G401 (cell line): Measurements from ENCODE around the gene PPP1R37. TPM values are rescaled to one million over a fixed set of nuclear protein-coding genes. Genes with fewer than 3 reads are reported as not detected.
"Not testable (repeated sequence)": the region's sequence is repeated elsewhere in the genome, so short reads cannot be mapped to it uniquely, and the experiment has no call there.

ENCODE experiments used
- DNase-seq: peaks from one replicate; pipeline ENCODE4 v3.0.0-alpha.2; 2015; ENCODE audit warnings: low spot score
- in situ Hi-C: cut with HindIII; loops from 2 replicates; pipeline ENCODE4 v1.10.0; 2016; ENCODE audit warnings: low sequenced_read_pairs, mixed read lengths
- total RNA-seq: library from RNA; depleted of rRNA; stranded (reverse); fragments of >200 nt; shearing (Covaris generic); gene quantifications from 2 replicates; pipeline ENCODE4 v1.2.3, GENCODE V29; 2014

PPP1R37 gene
- total RNA-seq, 1 experiment from 2014 or later: 42.6 TPM

DNA sequence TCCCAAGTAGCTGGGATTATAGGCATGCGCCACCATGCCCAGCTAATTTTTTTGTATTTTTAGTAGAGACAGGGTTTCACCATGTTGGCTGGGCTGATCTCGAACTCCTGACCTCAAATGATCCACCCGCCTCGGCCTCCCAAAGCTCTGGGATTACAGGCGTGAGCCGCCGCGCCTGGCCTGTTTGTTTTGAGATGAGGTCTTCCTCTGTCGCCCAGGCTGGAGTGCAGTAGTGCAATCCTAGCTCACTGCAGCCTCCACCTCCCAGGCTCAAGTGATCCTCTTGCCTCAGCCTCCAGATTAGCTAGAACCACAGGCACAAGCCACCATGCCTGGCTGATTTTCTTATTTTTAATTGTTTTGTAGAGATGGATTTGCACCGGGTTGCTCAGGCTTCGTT is 13.4 kb downstream of the PPP1R37 start:
- DNase-seq, in situ Hi-C loops: not testable (repeated sequence)

- in situ Hi-C loops: no loop called here
- no peak for DNase-seq
These were observed 14.7 kb downstream of the PPP1R37 start for GRCh38 chr19:45107621-45108150.

- peak; percentile 88 for DNase-seq
- in situ Hi-C loops: no loop called here
These were observed 17.9 kb downstream of the PPP1R37 start for GRCh38 chr19:45110851-45111266.

DNA sequence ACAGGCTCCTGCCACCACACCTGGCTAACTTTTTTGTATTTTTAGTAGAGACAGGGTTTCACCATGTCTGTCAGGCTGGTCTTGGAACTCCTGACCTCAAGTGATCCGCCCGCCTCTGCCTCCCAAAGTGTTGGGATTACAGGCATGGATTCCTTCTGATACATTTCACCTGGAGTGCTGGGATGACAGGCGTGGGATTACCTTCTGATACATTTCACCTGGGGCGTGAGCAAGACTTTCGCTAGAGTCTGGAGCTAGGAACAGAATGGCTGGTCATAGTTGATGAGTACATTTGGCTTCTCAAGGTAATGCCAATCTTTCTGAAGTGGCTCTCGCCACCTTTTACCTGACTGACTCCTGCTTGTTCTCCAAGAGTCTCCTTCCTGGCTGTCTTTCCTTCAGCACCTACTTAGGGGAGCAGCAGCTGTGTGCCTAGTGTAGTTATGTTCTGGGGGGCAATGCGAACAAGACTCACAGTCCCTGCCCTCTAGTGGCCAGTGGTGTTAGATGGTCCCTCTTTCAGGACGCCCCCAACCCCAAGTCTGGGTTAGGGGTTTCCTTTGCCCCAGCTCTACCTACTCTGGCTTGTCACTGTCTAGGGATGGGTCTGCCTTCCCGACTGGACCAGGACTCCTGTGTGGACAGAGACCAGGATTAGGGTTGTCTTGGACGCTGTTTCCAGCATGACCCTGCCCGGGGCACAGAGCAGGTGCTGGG is 19.3 kb downstream of the PPP1R37 start:
- in situ Hi-C loops: no loop called here
- no peak for DNase-seq

DNA sequence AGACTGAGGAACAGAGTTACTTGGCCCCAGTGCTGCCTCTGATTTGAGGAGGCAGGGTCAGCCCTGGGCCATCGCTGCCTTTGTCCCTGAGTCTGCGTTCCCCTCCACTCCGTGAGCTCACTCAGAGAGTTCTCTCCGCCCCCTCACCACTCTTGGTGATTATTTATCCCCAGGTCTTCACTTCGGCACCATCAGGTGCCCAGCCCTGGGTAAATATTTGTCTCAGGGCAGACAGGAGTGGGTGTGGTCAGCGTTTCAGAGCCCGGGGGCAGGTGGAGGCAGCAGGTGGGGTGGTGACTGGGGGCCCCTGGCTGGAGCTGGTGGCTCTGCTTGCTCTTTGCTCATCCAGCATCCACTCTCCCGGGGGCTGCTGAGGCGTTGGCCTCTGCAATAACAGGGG is 20.6 kb downstream of the PPP1R37 start:
- in situ Hi-C loops: no loop called here
- no peak for DNase-seq

GRCh38 chr19:45114116-45114515 is 21.1 kb downstream of the PPP1R37 start:
- in situ Hi-C loops: no loop called here
- no peak for DNase-seq

GRCh38 chr19:45115809-45116615 is 23.0 kb downstream of the PPP1R37 start:
- no peak for DNase-seq
- in situ Hi-C loops: no loop called here

GRCh38 chr19:45117167-45117594 is 24.2 kb downstream of the PPP1R37 start:
- in situ Hi-C loops: no loop called here
- peak; percentile 47 for DNase-seq

GRCh38 chr19:45117671-45118070 is 24.7 kb downstream of the PPP1R37 start:
- peak; percentile 61 for DNase-seq
- in situ Hi-C loops: no loop called here

- in situ Hi-C loops: no loop called here
- no peak for DNase-seq
These were observed 25.1 kb downstream of the PPP1R37 start for GRCh38 chr19:45118106-45118505.

GRCh38 chr19:45118591-45119355 is 25.8 kb downstream of the PPP1R37 start:
- in situ Hi-C loops: not testable (repeated sequence)
- DNase-seq: peak; percentile 60

GRCh38 chr19:45119582-45119981 is 26.6 kb downstream of the PPP1R37 start:
- in situ Hi-C loops: no loop called here
- DNase-seq: no peak

DNA sequence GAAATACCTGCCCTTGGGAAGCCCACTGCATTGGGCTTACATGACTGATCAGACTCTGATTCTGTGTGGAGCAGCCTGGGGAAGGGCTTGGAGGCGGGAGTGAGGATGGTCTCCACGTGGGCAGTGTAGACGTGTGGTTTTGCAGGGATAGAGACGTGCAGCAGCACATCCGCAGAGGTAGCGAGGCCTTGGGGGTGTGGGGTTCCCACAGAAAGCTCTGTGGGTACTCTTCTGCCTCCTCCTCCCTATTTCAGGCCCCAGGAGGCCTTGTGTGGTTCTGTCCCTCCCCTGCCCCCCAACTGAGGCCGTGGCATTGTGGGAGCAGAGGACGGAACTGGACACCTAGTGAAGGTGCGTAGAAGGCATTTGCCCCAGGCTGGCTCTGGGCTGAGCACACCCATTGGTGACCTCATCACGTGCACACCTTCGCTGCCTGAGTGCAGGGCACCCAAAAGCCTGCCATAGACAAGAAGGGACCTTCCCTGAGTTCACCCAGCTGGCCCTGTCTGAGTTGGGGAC is 28.9 kb downstream of the PPP1R37 start:
- DNase-seq: no peak
- in situ Hi-C loops: no loop called here

- in situ Hi-C loops: no loop called here
- DNase-seq: no peak
These were observed 29.9 kb downstream of the PPP1R37 start for GRCh38 chr19:45122832-45123231.

DNA sequence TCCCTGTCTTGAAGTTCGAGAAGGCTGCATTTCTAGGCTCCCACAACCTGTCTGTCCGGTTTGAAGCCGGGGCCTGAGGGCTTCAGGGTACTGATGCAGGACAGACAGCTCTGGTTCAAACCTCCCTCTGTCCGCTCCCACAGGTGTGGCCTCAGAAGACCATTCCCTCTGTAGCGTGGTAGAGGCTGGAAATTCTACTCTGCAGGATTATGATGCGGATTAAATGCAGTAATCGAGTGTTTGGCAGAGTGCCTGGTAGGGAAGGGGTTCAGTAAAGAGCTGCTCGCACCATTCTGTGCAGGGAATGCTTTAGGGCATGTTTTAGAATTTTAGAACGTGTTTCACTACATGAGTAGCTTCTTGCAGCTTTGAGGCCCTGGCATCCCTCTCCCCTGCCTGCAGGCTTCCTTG is 30.5 kb downstream of the PPP1R37 start:
- DNase-seq: no peak
- in situ Hi-C loops: no loop called here

GRCh38 chr19:45124021-45124420 is 31.0 kb downstream of the PPP1R37 start:
- in situ Hi-C loops: no loop called here
- no peak for DNase-seq

DNA sequence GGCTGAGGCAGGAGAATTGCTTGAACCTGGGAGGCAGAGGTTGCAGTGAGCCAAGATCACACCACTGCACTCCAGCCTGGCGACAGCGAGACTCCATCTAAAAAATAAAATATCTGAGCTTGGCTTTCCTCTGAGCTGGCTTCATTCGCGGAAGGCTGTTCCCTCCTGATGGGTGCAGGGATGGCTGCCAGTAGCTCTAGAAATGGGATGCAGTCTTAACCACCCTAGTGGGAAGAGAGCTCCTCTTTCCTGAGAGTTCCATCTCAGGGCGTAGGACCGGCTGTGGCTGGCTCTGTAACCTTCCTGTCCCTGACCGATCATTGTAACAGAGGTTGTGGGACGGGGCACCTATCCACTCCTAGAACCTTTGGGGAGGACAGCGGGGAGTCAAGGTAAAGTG is 32.4 kb downstream of the PPP1R37 start:
- in situ Hi-C loops: no loop called here

GRCh38 chr19:45125975-45126493 is 33.1 kb downstream of the PPP1R37 start:
- DNase-seq: peak; percentile 63
- in situ Hi-C loops: no loop called here

More for the DNA sequence above, 32.4 kb downstream of the PPP1R37 start:
- peak; percentile 67 for DNase-seq

GRCh38 chr19:45126654-45127053 is 33.7 kb downstream of the PPP1R37 start:
- in situ Hi-C loops: no loop called here
- no peak for DNase-seq
